Measurements from ENCODE around the gene UPK3BL1.
"Not testable (repeated sequence)": the region's sequence is repeated elsewhere in the genome, so short reads cannot be mapped to it uniquely, and the experiment has no call there.

DNA sequence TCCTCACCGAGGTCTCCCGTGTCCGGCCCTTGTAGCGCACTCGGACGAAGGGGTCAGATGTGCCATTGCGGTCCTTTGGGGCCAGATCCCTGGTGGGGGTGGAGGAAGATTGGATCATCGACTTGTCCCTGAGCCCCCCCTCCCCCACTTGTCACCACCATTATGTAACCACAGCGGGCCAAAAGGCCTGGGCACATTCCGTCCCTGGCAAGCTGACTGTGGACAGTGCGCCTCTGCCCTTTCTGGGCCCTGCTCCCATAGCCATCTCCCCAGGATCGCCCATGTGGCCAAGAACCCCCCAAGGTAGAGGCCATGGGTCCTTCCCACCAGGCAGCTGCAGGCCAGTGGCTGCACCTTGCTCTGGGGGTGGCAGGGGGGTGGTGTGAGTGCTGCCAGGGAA, 40.3 kb downstream of the UPK3BL1 start:
- not testable (repeated sequence) for TF ChIP-seq EZH2phosphoT487 (IDR thresholded peaks at IDR 0.05; ENCODE audit: low read length); EZH2 (optimal IDR thresholded peaks at IDR 0.05; ENCODE audit: low read depth, low read length)
- TF ChIP-seq, protein P1, sequence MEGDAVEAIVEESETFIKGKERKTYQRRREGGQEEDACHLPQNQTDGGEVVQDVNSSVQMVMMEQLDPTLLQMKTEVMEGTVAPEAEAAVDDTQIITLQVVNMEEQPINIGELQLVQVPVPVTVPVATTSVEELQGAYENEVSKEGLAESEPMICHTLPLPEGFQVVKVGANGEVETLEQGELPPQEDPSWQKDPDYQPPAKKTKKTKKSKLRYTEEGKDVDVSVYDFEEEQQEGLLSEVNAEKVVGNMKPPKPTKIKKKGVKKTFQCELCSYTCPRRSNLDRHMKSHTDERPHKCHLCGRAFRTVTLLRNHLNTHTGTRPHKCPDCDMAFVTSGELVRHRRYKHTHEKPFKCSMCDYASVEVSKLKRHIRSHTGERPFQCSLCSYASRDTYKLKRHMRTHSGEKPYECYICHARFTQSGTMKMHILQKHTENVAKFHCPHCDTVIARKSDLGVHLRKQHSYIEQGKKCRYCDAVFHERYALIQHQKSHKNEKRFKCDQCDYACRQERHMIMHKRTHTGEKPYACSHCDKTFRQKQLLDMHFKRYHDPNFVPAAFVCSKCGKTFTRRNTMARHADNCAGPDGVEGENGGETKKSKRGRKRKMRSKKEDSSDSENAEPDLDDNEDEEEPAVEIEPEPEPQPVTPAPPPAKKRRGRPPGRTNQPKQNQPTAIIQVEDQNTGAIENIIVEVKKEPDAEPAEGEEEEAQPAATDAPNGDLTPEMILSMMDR (IDR thresholded peaks at IDR 0.05; ENCODE audit: low read length): not testable (repeated sequence)
